GM19324 (cell line): ENCODE measurements around the gene HILPDA.

Experiments used
- ATAC-seq: cut with Tn5 transposase; IDR thresholded peaks from one replicate; pipeline ENCODE4 v1.9.1; 2021; ENCODE audit warnings: mild to moderate bottlenecking, moderate library complexity; ENCODE audit not compliant: unreplicated experiment, low FRiP score

HILPDA gene

GRCh38 chr7:128455543-128456254 lies at the start of gene HILPDA:
HILPDA (plus strand) TSS chr7:128455878; CDS start chr7:128457269, 1,391 bp downstream.
- ATAC-seq, result peak; percentile 94

- no peak for ATAC-seq
Measured at GRCh38 chr7:128406314-128407232, 49.1 kb upstream of the HILPDA start.

GRCh38 chr7:128407233-128407589 lies 48.5 kb upstream of the HILPDA start:
- ATAC-seq, result no peak

GRCh38 chr7:128407751-128408708 lies 47.6 kb upstream of the HILPDA start:
- ATAC-seq, result no peak

GRCh38 chr7:128408709-128409595 lies 46.7 kb upstream of the HILPDA start:
- no peak for ATAC-seq

- ATAC-seq, result peak; percentile 78
Measured at GRCh38 chr7:128409596-128410450, 45.9 kb upstream of the HILPDA start, which contains the start of gene IMPDH1. IMPDH1 (minus strand) TSS chr7:128409982; CDS start chr7:128409901, 81 bp downstream.

GRCh38 chr7:128410451-128410753 lies 45.3 kb upstream of the HILPDA start:
- no peak for ATAC-seq

- no peak for ATAC-seq
Measured at GRCh38 chr7:128415217-128415785, 40.4 kb upstream of the HILPDA start.

- no peak for ATAC-seq
Measured at GRCh38 chr7:128417071-128417470, 38.6 kb upstream of the HILPDA start.

- no peak for ATAC-seq
Measured at GRCh38 chr7:128419257-128419656, 36.4 kb upstream of the HILPDA start.

- no peak for ATAC-seq
Measured at GRCh38 chr7:128420773-128421172, 34.9 kb upstream of the HILPDA start.

GRCh38 chr7:128421384-128421783 lies 34.3 kb upstream of the HILPDA start:
- no peak for ATAC-seq

- no peak for ATAC-seq
Measured at GRCh38 chr7:128422037-128422436, 33.6 kb upstream of the HILPDA start.

GRCh38 chr7:128422842-128423241 lies 32.8 kb upstream of the HILPDA start:
- no peak for ATAC-seq

- ATAC-seq, result no peak
Measured at GRCh38 chr7:128424686-128425275, 30.9 kb upstream of the HILPDA start.

GRCh38 chr7:128425850-128426249 lies 29.8 kb upstream of the HILPDA start:
- ATAC-seq, result no peak

- ATAC-seq, result no peak
Measured at GRCh38 chr7:128427289-128427891, 28.3 kb upstream of the HILPDA start.

GRCh38 chr7:128430207-128430606 lies 25.5 kb upstream of the HILPDA start:
- ATAC-seq, result no peak
